ENCODE data around the gene C17orf75.

The C17orf75 gene

DNA sequence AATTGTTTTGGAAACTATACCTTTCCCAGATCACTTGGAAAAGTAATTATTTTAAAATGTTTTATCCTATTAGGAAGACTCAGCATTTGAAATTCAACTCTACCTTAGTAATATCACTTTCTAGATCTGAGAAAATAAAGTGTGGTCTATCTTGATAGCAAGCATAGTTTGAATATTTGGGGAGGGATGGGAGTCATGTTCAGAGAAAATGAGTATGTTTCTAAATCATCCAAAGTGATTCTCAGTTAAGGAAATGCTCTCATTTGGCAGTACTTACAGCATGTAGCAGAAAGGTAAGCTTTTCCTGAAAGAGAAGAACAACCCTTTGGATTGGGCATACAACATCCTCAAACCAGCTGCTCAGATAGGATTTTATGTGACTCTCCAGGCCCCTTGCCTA lies 6.9 kb downstream of the C17orf75 start:
- H3K4me3 ChIP-seq (ENCODE audit: low read depth, low read length): no peak overlapping the region
- CTCF ChIA-PET: interaction anchor here (0.7 to 1.5 kb wide), 9 partner anchors 9 to 121 kb away, joined by 3 to 6 read pairs (median 3); no protein-coding TSS in a partner anchor
- DNase-seq (ENCODE audit: low read depth, low spot score): no peak
- POLR2A ChIA-PET: interaction anchor here (0.7 kb wide), 2 partner anchors 11 to 16 kb away, joined by 3 read pairs; no protein-coding TSS in a partner anchor
- no peak for TF ChIP-seq CTCF (IDR thresholded peaks at IDR 0.05; ENCODE audit: insufficient read depth, low read length, missing control alignments)

- POLR2A ChIA-PET: no interaction called here
- no peak overlapping the region for H3K4me3 ChIP-seq (ENCODE audit: low read depth, low read length)
- TF ChIP-seq CTCF (IDR thresholded peaks at IDR 0.05; ENCODE audit: insufficient read depth, low read length, missing control alignments): no peak
- no peak for DNase-seq (ENCODE audit: low read depth, low spot score)
- CTCF ChIA-PET: interaction anchor here (0.7 to 1.5 kb wide), 6 partner anchors 10 to 130 kb away, joined by 3 read pairs; no protein-coding TSS in a partner anchor
Measured at GRCh38 chr17:32333187-32333586, 8.8 kb downstream of the C17orf75 start.

- CTCF ChIA-PET: interaction anchor here (5.4 kb wide), 1 partner anchor 13 kb away, joined by 47 read pairs; no protein-coding TSS in a partner anchor
- H3K4me3 ChIP-seq (ENCODE audit: low read depth, low read length): no peak overlapping the region
- POLR2A ChIA-PET: no interaction called here
- TF ChIP-seq CTCF (IDR thresholded peaks at IDR 0.05; ENCODE audit: insufficient read depth, low read length, missing control alignments): no peak
- no peak for DNase-seq (ENCODE audit: low read depth, low spot score)
Measured at GRCh38 chr17:32331243-32332040, 10.5 kb downstream of the C17orf75 start.

DNA sequence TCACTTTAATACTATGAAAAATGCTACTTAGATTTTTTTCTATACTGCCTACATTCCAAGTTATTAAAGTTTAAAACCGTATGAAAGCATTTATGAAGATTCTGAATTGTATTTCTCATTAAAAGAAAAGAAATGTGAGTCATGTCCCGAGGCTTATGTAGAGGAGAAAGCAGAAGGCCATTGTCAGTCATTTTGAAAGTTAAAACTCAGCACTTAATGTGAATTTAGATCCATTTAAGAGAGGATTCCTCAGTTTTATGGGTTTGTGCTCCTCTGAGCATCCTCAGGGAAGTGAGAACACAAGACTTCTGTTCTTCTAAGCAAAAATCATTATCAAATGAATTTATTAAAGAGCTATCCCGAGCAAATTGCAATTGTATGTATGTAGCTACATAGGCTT lies 11.8 kb downstream of the C17orf75 start:
- H3K4me3 ChIP-seq (ENCODE audit: low read depth, low read length): no peak overlapping the region
- DNase-seq (ENCODE audit: low read depth, low spot score): no peak
- TF ChIP-seq CTCF (IDR thresholded peaks at IDR 0.05; ENCODE audit: insufficient read depth, low read length, missing control alignments): no peak
- CTCF ChIA-PET: interaction anchor here (5.4 kb wide), 1 partner anchor 12 kb away, joined by 47 read pairs; no protein-coding TSS in a partner anchor
- POLR2A ChIA-PET: no interaction called here

DNA sequence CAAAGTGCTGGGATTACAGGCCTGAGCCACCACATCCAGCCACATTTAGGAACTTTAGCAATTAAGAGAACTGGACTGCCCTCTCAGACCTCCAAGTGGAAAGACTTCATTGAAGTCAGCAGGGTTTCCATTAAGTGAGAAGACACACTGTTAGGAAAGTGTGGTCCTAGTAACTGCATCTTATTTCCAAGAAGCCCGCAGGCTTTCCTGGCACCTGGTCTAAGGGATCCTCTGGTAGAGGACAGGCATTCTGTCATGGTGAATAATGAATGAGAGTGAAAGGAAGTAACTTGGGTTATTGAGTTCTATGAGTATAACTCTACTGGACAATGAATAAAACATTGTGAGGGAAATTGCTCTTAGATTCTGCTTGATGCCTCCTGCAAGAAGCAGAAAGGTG lies 14.1 kb downstream of the C17orf75 start:
- CTCF ChIA-PET: interaction anchor here (5.4 kb wide), 1 partner anchor 10 kb away, joined by 47 read pairs; no protein-coding TSS in a partner anchor
- TF ChIP-seq CTCF (IDR thresholded peaks at IDR 0.05; ENCODE audit: insufficient read depth, low read length, missing control alignments): no peak
- POLR2A ChIA-PET: no interaction called here
- no peak overlapping the region for H3K4me3 ChIP-seq (ENCODE audit: low read depth, low read length)
- no peak for DNase-seq (ENCODE audit: low read depth, low spot score)

DNA sequence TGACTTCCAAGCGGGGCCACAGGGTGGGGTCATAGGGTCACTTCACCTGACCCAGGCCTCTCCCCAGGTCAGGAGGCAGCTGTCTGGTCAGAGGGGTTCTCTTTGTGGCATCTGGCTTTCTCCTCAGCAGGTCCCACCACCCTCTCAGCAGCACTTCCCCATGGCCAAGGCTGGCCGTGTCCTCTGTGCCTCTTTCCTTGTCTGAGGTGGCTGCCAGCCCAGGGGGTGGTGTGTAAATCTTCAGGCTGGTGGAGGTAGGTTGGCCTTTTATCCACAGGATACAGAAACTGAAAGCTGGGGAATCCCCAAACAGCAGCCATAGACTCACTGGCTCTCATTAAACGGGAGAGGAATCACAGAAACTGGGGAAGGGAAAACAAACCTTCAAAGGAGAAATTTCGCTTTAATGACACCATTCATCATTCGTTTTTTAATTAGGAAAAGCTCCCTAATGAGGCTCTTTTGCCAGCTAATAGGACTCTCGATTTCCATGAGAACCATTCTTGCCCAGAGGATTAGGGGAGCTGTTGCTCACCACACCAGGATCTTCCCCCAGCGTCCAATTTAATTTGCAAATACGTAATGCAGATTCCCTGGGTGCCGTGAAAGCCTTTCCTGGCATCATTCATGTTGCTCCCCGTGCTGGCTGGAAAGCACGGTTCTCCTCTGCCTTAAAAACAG lies 18.0 kb downstream of the C17orf75 start:
- POLR2A ChIA-PET: interaction anchor here (0.9 kb wide), 1 partner anchor 12 kb away, joined by 3 read pairs; no protein-coding TSS in a partner anchor
- H3K4me3 ChIP-seq (ENCODE audit: low read depth, low read length): peak overlapping the region; percentile 20
- CTCF ChIA-PET: interaction anchor here (0.7 to 1.8 kb wide), 9 partner anchors 9 to 73 kb away, joined by 3 to 9 read pairs (median 3); no protein-coding TSS in a partner anchor
- DNase-seq (ENCODE audit: low read depth, low spot score): no peak
- TF ChIP-seq CTCF (IDR thresholded peaks at IDR 0.05; ENCODE audit: insufficient read depth, low read length, missing control alignments): no peak

All from AG04449 (cell line).